CMK (cell line): ENCODE measurements around the gene MLANA.

Experiments
- DNase-seq: peaks from one replicate; pipeline ENCODE4 v3.0.0-alpha.2; 2010; ENCODE audit warnings: low read depth

Gene MLANA

DNA sequence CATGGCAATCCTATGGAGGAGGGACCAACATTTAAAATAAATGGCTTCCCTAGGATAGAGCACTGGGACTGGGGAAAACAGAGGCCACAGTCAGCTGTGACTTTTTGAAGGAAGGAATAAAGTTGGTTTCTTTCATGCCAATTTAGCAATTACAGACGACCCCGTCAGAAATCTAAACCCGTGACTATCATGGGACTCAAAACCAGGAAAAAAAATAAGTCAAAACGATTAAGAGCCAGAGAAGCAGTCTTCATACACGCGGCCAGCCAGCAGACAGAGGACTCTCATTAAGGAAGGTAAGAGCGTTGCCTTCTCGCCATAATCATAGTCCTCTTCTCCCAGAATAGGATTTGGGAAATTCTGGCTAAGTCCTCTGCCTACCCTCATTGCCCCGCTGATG is at the start of gene MLANA:
MLANA (plus strand) TSS at position 249 of the 400 bp plus-strand sequence. CDS start 1,586 bp downstream, outside the sequence.
- DNase-seq: no peak

GRCh38 chr9:5841771-5842573 is 48.7 kb upstream of the MLANA start:
- no peak for DNase-seq

DNA sequence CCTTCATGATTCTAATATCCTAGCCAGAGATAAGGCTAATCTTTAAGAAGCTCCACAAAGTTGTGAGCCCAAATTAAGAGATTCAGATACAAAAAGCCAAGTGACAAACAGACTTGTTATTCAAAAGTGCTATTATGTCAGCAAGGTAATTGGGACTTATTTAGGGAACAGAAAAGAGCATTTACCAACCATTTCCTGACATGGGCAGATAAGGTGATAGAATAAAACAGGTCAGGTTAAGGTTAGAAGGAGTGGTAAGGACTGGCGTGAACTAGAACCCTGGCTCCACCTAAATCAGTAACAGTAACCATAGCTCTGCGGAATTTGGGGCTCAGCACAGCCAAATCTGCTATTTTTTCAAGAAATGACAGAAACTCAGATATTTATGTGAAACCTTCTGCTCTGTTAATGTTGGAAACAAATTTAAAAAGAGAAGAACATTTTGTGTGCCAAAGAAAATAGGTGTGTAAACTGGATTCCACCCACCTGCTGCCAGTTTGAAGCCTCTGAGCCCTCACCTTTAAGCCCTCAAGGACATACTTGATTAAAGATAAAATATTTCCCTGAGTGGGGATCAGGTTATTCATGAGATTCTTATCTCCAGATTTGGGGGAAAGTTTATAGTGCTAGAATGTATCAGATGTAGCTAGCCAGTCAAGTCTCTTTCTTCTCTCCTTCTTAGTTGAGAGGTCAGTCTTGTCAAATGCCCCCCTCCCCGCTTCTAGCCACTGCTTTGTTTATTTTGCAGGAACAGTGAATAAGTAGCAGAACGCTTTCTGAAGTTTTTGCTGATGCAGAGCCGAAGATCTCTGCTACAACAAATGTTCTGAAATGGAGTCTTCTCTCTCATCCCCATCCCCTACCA is 47.5 kb upstream of the MLANA start:
- no peak for DNase-seq

DNA sequence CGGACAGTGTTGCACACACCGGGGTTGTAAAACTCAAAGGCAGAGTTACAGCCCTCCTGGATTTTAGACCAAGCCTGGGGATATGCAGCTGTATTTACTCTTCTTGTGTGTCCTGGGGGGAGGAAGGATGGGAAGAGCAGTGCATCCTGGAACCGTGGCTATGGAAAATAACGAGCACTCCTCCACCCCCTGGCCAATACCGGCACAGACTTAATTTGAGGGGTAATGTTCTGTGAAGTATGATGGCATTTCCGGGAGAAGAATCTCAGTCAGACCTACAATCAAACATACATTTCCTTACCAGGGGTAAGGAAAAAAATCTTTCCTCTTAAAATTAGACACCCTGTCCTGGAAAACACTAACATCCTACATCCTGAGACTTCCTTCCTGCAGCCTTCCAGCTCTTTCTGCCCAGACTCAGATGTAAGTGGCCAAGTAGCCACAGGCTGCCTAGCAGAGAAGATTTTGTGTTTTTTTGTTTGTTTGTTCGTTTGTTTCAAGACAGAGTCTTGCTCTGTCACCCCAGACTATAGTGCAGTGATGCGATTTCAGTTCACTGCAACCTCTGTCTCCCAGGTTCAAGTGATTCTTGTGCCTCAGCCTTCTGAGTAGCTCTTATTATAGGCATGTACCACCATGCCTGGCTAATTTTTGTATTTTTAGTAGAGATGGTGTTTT is 46.8 kb upstream of the MLANA start:
- DNase-seq: no peak

- DNase-seq: no peak
Observed at GRCh38 chr9:5845157-5845531, 45.5 kb upstream of the MLANA start.

DNA sequence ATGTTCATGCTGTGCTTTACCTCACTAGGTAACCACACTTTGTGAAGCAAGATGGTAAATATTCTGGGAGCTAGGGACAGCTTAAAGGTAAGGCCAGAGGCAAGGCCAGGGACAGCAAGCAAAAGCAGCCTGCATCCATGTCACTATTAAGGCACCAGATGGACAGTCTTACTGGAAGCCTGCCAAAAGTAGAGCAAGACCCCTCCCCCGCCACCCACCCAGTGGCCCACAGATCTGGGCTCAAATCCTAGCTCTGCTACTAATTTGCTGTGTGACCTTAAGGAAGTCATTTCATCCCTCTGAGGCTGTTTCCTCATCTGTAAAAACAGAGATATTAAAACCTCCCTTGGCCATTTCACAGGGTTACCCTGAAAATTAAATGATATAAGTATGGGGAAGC is 44.6 kb upstream of the MLANA start:
- no peak for DNase-seq

DNA sequence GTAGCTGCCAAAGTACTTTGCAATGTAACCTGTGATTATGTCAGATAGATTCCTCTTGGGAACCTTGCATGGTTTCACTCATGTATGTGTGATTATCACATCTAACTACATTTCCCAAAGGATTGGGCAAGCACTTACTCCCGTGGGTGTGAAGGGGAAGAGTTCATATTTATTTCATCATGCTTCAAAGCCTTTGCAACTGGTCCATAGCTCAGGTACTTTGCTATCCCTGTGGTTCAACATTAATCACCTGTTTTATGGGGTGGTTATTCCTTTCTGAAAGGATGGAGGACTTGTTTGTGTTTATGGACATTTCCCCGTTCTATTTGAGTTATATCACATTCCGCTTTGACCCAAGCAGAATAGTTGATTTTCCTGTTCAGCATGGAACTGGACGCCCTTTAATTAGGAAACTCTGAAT is 44.2 kb upstream of the MLANA start:
- DNase-seq: no peak

DNA sequence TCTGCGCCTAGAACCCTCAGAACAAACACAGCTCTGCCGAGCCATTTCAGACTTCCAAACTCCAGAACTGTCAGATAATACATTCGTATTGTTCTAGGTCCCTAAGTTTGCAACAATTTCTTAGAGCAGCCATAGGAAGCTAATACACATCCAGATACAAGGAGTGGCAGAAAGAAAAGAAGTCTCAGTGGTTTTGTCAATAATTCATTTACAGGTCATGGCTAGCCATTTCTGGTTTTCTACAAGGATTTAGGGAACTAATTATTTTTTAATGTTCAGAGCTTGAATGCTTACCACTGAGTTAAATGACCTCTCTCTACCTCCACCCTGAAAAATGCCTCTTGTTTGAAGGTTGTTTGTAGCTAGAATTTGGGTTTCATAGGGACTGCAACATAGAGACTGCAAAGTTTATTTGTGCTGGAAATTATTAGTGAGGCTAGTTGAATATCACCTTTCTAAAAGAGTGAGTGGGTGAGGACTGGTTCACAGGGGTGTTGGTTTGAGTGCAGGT is 42.3 kb upstream of the MLANA start:
- no peak for DNase-seq

DNA sequence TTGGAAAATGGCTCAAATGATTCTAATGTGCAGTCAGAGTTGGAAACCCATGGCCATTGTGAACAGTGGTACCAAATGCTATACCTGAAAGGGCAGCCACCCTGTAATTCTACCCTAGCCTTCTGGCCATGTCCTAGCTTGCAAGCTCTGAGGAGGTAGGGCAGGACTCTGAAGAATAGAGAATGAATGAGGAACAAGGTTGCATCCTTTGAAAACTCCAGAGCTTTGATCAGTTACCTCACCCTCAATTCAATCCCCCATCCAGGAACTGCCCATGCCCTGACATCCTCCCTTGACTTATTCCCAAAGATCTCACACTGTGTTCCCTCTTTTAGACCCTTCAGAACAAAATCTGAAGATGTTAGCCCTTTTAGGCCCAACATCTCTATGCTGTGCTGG is 40.0 kb upstream of the MLANA start:
- DNase-seq: no peak

- DNase-seq: no peak
Observed at GRCh38 chr9:5851445-5851844, 39.2 kb upstream of the MLANA start.

GRCh38 chr9:5852987-5853386 is 37.7 kb upstream of the MLANA start:
- no peak for DNase-seq

DNA sequence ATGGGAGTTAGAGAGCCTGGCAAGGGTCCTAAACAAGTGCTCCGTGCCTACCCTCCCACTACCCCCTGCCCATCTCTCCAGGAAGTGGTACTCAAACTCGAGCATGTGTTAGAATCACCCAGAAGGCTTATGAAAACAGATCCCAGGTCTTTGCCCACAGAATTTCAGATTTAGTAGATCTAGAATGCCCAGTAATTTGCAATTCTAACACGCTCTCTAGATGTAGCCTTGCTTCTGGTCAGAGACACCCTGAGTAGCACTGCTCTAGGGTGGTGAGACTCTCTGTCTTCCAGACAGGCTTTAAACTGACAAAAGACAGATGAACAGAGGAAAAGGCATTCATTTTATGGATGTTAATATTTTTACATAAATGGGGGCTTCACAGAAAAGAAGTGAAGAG is 37.1 kb upstream of the MLANA start:
- no peak for DNase-seq

- no peak for DNase-seq
Observed at GRCh38 chr9:5854063-5854790, 36.5 kb upstream of the MLANA start.

DNA sequence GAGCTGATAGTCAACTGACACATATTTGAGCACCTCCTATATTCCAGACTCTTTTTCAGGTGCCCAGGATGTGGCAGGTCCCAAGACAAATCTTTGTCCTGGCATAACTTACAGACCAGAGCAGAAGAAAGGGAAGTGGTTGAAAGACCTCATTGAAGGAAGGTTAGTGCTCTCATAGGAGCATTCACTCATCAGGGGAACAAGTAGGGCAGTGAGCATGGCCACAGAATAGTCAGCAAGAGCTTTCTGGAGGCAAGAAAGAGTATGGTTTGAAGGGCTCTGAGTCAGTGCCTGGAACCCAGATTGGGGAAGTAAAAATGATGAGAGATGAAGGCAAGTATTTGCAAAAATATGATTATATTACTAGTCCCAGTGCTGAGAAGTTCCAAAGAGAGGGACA is 32.8 kb upstream of the MLANA start:
- DNase-seq: no peak

GRCh38 chr9:5858833-5859232 is 31.9 kb upstream of the MLANA start:
- DNase-seq: no peak

- DNase-seq: no peak
Observed at GRCh38 chr9:5863092-5863746, 27.5 kb upstream of the MLANA start.

GRCh38 chr9:5864446-5864845 is 26.2 kb upstream of the MLANA start:
- no peak for DNase-seq

DNA sequence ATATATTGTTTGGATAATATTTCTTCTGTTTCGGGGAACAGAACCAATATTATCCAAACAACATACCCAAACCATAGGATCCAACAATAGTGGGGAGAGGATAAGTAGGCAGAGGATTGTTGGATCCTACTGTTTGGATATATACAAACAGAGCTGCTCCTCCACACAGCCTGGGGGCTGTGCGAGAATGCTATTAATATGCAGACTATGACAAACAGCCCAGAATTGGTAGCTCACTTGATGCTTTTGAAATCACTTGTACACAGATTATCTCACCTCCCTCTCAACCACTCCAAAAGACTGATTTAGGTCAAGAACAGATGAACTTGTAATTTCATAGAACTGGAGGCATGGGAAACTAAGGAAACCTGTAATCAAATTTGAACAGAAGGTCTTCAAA is 24.4 kb upstream of the MLANA start:
- no peak for DNase-seq

GRCh38 chr9:5866685-5867084 is 24.0 kb upstream of the MLANA start:
- DNase-seq: no peak

DNA sequence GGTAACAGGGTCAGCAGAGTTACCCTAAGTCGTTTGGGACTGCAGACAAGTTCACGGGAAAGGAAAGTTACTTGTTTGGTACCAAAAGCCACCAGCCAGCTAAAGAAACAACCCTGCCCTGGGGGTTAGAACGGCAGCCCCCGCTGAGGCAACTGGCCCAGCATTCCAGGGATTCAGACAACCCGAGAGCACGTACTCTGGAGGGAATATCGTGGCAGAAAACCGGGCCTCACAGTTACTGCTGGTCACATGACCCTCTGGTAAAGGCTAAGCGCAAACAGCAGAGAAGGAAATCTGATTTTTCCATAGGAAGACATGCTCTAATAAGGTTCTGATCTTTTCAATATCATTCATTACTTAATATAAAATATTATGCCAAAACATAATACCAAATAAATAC is 22.5 kb upstream of the MLANA start:
- DNase-seq: no peak

DNA sequence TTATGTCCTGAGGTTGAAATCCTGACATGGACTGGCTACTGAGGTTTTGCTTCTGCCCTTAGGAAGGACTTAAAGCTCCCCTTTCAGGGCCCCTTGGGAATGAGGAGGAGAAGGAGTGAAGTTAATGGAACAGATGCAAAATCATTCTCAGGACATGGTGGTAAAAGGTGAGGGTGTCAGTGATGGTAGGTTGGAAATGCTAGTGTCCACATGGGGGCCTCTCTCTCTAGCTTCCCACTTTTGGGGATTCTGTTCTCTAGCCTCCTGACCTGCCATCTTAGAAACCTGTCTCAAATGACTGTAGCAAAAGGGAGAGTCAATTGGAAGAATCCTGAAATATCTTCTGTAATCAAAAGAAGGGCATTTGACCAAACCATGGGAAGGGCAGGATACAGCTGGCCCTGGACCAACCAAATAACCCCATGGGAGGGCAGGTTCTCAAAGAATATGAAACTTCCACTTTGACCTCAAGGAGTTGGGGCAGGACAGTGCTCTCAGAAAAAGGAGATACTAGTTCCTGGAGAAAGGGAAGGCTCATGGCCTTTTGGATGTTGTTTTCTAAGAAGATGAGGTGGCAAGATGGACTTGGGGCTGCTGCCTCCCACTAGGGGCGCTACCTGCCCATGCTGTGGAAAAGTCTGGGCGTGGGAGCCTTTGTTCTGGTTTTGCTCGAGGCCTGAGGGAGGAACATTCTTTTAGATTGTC is 21.2 kb upstream of the MLANA start:
- no peak for DNase-seq
